GM21423 (cell line): ENCODE data around the gene AMOTL2.

Source experiments
- ATAC-seq: cut with Tn5 transposase; IDR thresholded peaks from one replicate; pipeline ENCODE4 v1.9.1; 2021; ENCODE audit warnings: mild to moderate bottlenecking, moderate library complexity; ENCODE audit not compliant: unreplicated experiment

The AMOTL2 gene

DNA sequence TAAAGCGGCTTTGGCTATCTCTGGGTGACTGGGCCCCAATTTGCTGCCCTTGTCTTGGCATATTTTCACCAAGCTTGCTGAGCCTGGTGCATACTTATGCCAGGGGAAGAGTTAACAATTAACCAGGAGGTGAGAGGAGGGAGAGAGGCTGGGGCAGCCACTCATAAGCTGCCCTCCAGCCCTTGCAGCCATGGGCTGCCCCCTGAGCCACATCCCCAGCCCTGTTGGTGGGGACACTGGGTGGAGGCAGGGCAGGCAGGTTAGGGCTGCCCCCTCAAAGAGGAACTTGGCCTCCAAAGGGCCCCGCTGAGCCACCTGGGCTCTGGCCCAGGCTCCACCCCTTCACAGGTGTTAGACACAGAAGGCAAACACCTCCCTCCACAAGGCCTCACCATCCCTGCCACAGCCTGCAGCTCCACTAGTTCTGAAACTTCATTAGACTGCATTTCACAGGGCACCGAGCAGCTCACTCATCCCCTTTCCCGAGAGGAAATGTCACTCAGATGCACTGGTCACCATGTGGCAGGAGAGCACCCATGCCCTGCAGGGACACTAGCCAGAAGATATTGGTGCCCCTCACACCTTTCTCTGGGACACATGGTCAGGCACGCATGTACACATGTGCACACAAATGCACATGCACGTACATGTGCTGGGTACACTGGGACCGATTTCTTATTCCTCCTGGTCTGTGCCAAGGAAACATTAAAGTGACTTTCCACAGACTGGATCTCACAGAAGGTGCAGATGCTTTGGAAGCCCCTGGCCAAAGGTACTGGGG is 20.2 kb downstream of the AMOTL2 start:
- ATAC-seq: no peak

- ATAC-seq: no peak
Measured at GRCh38 chr3:134353171-134353825, 20.9 kb downstream of the AMOTL2 start.

DNA sequence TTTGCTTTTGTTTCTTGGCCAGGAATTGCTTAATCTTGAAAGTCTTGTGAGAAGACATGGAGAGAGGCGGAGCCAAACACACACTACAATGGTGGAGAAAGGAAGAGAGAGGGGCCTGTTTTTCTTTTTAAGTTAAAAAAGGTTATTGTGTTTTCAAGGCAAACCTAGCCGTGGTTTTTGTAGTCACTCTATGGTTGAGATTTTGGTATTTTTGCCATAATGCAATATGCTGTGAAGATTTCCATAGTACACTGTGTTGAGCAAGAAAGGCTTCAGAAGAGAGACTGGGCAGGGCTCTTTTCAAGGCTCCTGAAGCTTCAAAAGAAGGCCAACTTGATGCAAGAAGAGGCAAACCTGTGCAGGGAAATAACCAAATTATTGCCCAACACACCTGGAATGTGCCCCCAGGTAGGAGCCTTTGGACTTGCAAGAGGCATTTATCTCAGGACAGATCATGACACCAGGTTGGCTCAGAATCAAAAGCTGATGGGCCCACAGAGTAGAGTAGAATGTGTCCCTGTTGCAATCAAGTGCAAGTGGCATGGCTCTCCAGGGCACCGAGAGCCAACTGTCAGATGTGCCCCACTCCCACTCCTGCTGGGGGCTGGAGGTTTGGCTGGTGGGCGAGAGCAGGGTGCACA is 22.1 kb downstream of the AMOTL2 start:
- ATAC-seq: no peak

DNA sequence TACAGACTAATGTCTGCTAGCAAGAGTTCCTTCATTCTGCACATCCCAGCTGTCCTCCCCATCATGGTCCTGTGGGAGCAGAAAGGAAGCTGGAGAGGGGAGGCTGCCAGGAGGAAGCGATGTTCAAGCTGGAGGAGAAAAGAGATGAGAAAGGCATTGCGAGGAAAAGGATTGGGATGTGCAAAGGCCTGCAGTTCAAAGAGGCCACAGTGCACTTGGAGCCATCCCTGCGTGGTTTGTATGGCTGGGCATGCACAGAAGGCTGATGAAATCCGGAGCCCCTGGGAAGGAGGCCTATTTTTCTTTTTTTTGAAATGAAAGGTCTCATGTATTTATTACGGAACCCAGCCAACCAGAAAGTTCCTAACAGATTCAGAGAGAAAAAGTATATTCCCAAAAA is 22.8 kb downstream of the AMOTL2 start:
- ATAC-seq: no peak

- no peak for ATAC-seq
Measured at GRCh38 chr3:134350861-134351311, 23.4 kb downstream of the AMOTL2 start.

DNA sequence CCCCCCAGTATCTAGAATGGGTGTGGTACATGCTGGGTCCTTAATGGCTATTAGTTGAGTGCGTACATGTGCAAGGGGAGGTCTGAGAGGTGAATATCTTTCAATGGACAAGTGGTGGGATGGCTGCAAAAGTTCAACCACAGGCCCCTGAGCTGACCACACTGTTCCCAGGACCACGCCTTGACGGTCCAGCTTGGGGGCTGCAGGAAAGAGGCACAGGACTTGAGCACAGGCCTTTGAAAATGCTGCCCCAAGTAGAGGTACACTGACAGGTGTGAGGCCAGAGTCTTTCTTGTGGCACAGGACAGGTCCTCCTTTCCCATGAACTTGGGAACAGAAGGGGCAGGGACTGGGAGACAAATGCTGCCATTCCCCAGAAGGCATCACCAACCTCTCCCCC is 24.0 kb downstream of the AMOTL2 start:
- no peak for ATAC-seq

DNA sequence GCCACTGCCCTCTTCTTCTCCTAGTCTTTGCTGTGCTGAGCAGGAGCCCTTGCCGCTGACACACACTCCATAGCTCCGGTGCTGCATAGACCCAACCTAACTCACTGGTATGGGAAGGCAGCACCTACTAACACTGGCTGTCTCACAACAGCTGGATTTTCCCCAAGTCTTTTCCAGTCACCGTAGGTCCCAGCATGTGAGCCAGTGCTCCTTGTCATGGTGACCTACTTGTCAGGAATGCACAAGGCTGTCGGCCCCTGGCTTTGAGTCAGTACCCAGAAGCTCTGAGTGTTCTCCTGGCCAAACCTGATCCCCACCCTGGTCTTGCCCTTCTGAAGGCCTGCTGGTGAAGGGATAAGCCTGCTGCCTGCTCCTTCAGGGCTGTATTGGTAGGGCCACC is 25.7 kb downstream of the AMOTL2 start:
- ATAC-seq: no peak

DNA sequence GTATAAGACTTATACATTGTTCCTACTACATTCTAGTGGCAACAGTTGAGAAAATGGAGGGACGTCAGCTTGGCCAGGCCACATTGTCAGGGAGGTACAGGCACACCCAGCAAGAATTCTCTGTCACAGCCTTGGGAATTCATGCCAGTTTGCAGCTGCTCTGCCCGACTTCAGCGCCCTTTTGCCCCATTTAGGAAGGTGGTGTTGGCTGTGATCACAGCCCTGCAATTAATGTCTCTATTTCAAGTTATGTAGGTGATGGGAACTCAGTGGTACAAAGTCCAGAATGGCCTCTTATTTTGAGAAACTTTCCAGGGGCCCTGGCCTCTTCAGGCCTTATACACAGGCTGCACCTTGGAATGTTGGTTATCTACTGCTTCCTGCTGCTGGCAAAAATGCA is 26.7 kb downstream of the AMOTL2 start:
- no peak for ATAC-seq

- no peak for ATAC-seq
Measured at GRCh38 chr3:134346744-134347143, 27.5 kb downstream of the AMOTL2 start.

GRCh38 chr3:134345202-134345601 is 29.0 kb downstream of the AMOTL2 start:
- no peak for ATAC-seq

- no peak for ATAC-seq
Measured at GRCh38 chr3:134344560-134344959, 29.7 kb downstream of the AMOTL2 start.

DNA sequence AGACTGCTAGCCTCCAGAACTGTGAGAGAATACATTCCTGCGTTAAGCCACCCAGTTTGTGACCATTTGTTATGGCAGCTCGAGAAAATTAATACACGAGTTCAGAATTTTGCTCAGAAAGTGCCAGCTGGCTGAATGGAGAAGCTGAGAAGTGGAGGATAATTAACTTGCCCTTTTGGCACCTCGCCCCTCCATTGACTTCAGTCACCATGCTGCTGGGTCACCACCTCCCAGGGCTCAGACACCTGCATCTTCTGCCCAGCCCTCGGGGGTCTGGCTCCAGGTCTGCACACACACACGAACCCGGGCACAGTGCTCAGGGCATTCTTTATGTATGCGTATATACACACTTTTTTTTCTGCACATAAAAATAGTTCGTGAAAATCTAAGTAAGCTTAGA is 32.0 kb downstream of the AMOTL2 start:
- no peak for ATAC-seq

DNA sequence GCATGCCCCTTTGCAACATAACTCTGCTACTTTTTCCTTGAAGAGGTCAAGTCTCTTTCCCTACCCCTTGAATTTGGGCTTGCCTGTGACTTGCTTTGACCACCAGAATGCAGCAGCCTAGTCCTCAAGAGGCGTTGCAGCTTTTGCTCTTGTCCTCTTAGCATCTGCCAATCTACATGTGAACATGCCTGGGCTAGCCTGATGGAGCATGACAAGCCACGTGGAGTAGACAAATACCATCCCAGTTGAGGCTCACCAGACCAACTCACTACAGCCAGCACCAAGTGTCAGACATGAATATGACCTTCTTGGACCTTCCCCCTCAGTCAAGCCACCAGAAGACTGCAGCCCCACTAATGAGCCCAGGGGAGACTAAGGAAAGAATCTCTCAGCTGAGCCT is 32.9 kb downstream of the AMOTL2 start:
- ATAC-seq: no peak

DNA sequence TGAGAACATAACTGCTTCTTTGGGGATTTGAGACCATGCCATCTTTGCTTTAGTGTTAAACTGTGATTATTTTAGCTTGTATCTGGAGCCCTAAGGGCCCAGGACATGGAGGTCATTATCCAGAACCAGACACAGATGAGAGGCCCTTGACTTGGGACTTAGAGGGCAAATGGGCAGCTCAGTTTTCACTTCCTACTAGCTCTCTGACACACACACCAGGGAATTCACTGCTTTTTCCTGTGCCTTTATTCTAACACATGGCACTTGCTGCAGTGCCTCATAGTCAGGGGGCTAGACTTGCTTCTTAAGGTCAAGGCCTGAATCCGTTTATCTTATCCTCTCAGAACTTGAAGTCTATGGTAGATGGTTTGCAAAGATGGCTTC is 33.3 kb downstream of the AMOTL2 start:
- no peak for ATAC-seq

GRCh38 chr3:134340362-134340981 is 33.8 kb downstream of the AMOTL2 start:
- ATAC-seq: no peak

DNA sequence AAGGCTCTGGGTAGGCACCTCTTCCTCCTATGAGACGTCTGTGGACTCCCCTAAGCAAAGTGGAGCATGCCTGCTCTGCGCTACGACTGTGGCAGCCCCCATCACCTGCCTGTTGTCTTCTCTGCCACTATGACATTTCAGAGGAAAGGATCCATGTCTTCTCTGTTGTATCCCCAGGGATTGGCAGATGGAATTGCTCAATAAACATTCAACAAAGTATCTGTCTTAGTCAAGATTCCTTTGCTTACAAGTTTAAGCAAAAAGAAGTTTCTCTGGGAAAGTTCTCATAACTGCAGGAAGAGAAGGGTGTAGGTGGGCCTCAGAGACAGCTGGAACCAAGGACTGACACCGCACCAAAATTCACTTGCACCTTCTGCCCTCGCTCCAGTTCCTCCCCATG is 34.3 kb downstream of the AMOTL2 start:
- no peak for ATAC-seq

DNA sequence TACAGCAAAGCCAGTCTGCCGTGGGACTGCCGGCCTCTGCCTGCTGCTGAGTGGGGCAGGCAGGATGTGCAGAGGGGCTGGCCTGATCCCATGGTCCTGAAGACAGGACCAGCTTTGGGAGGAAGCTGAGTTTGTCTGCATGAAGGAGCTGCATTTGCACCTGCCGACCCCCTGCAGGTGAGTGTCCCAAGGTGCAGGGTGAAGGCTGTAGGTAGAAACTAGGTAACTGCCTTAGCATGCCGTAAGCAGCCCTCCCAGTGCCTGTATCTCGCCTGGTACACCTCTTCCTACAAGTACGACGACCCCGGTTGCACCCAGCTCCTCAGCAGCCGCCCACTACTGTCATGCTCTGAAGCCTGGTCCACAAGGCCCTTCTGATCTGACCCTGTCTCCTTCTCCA is 34.9 kb downstream of the AMOTL2 start:
- ATAC-seq: no peak

GRCh38 chr3:134338516-134339261 is 35.6 kb downstream of the AMOTL2 start:
- no peak for ATAC-seq

DNA sequence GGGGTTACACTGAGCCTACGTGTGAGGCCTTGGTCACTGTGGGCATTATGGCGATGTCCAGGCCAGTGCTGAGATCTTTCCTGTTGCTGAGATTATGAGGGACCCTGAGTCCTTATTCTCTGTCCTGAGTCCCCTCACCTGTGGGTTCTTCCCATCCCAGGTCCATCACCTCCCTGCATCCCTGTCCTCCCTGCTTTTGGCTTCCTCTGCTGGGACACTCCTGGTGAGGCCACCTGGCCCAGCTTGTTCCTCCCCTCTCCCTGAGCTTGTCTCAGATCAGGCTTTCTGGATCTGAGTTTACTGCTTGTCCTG is 36.1 kb downstream of the AMOTL2 start:
- no peak for ATAC-seq

DNA sequence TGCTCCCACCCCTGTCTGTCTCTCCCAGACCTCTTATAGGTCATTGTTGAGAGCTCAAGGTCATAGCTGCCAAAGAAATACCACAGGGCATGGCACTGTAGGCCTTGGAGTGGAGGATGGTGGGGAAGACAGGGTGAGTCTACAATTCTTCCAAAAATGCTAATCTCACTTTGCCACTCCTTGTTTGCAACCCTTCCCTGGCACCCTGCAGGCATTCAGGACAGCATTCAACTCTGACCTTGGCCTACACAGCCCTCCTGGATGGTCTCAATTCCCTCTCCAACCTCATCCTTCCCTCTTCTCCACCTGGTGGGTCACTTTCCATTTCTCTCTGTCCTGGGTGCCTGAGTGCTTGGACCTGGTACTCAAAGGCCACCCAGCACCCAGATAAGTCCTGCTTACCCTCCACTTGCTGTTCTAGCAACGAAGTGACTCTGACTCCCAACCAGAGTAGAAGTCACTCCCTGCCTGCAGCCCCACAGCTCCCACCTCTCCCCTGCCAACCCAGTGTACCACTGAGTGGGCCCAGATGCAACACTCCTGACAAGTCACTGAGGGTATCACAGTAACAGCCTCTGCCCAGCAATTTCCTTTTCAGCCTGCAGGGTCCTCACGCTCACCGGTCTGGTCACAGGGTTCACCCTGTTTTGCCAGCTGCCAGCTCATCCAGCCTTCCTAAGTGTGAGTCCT is 36.6 kb downstream of the AMOTL2 start:
- ATAC-seq: no peak

DNA sequence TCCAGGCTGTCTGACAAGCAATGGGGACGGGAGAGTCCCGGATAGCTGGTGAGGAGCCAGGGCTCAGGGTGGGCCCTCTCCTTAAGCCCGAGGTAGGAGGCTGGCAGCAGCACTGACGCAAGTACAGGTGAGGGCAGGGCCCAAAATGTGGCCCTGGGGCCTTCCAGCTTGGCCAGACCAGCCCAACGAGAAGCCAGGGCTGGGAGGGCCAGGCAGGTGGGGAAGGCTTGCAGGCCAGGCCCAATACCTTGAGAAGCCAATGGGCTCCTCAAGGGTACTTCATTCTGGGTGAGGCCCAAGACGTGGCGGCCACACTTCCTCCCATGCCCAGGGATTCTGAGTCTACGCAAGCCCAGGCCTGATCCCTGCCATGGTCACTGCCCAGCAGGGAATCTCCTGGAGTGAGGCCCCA is 37.2 kb downstream of the AMOTL2 start:
- no peak for ATAC-seq
